AG10803 (cell line): Measurements from ENCODE around the gene RAB7A.
"Not testable (repeated sequence)": the region's sequence is repeated elsewhere in the genome, so short reads cannot be mapped to it uniquely, and the experiment has no call there.

Experiments used
- DNase-seq: peaks from one replicate; pipeline ENCODE4 v3.0.0; 2010; ENCODE audit warnings: low read depth
- H3K4me3 ChIP-seq: 2 replicates; pipeline ENCODE4 v1.5.1; 2011; ENCODE audit warnings: mild to moderate bottlenecking, low read length, control low read depth
- TF ChIP-seq, protein P1 (sequence below): conservative IDR thresholded peaks from 2 replicates; pipeline ENCODE4 v1.5.1; 2011; ENCODE audit warnings: mild to moderate bottlenecking, low read length, control low read depth, inconsistent platforms

The RAB7A gene

DNA sequence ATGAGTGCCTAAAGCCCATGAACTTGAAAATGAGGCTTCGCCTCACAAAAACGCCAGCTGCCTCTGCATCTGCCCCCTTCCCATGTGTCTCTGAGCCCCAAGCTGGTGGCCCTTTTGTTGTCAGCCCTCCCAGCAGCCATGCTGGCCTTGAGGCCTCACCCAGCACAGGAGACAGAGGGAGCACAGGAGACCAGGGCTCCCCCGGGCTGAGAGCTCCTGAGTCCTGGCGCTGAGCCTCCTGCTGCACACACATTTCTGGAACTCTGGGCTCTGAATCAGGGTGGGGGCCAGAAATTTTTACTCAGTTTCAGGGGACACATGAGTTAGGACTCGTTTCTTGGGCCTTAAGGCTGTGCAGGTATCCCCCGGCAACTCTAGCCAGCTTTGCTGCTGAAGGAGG is 97.0 kb downstream of the RAB7A start:
- TF ChIP-seq, protein P1, sequence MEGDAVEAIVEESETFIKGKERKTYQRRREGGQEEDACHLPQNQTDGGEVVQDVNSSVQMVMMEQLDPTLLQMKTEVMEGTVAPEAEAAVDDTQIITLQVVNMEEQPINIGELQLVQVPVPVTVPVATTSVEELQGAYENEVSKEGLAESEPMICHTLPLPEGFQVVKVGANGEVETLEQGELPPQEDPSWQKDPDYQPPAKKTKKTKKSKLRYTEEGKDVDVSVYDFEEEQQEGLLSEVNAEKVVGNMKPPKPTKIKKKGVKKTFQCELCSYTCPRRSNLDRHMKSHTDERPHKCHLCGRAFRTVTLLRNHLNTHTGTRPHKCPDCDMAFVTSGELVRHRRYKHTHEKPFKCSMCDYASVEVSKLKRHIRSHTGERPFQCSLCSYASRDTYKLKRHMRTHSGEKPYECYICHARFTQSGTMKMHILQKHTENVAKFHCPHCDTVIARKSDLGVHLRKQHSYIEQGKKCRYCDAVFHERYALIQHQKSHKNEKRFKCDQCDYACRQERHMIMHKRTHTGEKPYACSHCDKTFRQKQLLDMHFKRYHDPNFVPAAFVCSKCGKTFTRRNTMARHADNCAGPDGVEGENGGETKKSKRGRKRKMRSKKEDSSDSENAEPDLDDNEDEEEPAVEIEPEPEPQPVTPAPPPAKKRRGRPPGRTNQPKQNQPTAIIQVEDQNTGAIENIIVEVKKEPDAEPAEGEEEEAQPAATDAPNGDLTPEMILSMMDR = no peak
- DNase-seq = no peak

DNA sequence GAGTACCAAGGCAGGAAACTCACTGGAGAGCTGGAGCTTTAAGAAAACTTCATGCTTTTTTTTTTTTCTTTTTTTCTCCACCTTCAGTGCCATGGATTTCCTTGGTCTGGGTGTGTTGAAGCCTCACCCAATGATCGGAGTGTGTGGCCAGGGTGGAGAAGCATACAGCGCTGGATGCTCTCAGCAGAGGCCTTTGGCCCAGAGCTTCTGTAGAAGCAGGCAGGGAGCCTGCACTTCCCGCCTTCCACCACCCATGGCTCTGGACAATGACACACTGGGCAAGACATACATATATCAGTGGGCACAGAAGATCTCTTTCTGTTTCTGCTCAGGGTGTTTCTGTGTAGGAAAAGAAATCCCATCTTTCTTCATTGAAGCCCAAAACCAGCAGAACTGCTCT is 97.6 kb downstream of the RAB7A start:
- no peak for DNase-seq
- TF ChIP-seq, protein P1 = no peak
- H3K4me3 ChIP-seq = no peak overlapping the region

More for the DNA sequence above, 97.0 kb downstream of the RAB7A start:
- no peak overlapping the region for H3K4me3 ChIP-seq

DNA sequence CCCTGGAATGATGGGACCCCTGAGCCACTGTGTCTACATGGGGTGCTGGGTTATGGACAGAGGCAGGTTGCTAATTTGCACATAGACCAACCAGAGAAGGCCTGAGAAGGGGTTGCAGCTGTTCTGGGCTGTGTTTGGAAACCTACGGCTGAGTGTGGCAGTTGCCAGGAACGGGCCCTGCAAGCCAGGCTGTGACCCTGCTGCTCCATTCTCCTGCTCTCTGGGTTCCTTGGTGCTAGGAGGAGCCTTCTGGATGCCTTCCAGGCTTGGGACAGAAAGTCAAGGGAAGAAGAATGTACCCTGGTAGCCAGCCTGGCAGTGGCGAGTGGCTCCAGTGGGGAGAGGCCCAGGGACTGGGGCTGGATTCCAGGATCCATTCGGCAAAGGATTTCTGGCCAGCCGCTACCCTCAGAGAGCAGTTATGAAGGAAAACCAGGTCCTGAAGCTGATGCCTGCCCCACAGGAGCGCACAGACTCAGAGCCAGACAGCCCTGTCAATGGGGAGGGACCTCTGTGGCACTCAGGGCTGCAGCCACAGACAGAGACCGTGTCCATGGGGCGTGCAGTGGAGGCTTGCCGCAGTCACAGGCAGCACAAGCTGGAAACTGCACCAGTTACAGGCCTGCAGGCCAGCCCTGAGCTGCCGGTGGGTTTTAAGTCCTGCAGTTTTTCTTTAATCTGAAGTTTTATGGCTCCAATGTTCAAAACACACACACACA is 98.3 kb downstream of the RAB7A start:
- DNase-seq = no peak
- H3K4me3 ChIP-seq = no peak overlapping the region
- TF ChIP-seq, protein P1 = no peak

DNA sequence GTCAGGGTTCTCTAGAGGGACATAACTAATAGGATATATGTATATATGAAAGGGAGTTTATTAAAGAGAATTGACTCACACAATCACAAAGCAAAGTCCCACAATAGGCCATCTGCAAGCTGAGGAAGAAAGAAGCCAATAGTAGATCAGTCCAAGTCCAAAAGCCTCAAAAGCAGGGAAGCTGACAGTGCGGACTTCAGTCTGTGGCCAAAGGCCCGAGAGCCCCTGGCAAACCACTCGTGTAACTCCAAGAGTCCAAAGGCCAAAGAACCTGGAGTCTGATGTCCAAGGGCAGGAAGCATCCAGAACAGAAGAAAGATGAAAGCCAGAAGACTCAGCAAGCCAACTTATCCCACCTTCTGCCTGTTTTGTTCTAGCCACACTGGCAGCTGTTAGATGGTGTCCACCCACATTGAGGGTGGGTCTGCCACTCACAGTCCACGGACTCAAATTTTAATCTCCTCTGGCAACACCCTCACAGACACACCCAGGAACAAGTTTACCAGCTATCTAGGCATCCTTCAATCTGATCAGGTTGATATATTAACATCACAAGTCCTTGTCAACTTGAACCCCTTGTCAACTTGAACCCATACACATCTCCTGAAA is 99.2 kb downstream of the RAB7A start:
- DNase-seq = no peak
- TF ChIP-seq, protein P1 = no peak
- H3K4me3 ChIP-seq = no peak overlapping the region

DNA sequence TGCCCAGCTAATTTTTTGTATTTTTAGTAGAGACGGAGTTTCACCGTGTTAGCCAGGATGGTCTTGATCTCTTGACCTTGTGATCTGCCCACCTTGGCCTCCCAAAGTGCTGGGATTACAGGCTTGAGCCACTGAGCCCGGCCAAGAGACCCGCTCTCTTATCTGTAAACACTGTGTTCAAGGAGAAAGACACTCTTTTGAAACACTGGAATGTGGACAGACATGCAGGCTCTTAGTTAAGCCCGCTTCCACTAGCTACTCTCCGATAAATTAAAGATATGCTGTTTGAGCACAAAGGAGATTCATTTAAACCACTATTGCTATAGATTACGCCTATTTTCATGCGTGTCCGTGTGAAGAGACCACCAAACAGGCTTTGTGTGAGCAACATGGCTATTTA is 103.1 kb downstream of the RAB7A start:
- not testable (repeated sequence) for DNase-seq

DNA sequence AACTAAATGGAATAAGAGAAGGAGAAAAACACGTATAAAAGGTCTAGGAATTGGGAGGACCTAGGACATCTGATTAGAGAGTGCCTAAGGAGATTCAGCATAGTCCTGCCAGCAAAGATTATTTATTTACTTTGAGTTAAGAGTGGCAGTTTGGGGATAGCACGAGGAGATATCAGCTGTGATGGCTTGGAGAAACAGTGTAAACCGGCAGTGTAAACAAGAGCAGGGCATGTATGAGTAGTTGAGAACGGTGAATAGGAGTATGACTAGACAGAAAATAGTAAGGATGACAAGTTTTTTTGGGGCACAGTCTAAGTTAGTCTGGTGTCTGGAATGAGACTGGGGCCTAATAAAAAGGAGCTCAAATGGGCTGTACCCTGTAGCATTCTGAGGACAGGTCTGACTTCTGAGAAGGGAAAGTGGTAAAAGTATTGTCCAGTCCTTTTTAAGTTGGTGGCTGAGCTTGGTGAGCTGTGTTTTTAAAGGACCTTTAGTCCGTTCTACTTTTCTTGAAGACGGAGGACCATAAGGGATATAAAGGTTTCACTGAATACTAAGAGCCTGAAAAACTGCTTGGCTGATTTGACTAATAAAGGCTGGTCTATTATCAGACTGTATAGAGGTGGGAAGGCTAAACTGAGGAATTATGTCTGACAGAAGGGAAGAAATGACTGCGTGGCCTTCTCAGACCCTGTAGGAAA is 104.1 kb downstream of the RAB7A start:
- not testable (repeated sequence) for DNase-seq

More for the DNA sequence above, 103.1 kb downstream of the RAB7A start:
- H3K4me3 ChIP-seq = not testable (repeated sequence)

DNA sequence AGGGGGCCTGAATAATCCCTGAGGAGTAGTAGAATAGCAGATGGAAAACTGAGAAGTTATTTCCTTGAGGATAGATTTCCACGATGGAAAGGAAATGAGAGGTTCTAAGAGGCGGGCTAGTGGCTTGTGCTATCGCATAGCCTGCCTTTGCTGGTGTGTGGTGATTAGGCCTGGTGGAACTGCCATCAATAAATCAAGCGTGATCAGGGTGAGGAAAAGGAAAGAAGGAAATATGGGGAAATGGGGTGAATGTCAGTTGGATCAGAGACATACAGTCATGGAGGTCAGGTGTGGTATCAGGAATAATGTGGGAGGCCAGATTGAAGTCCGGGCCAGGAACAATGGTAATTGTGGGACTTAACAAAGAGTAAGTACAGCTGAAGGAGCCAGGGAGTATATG is 104.8 kb downstream of the RAB7A start:
- not testable (repeated sequence) for DNase-seq, H3K4me3 ChIP-seq

More for the DNA sequence above, 104.1 kb downstream of the RAB7A start:
- H3K4me3 ChIP-seq = not testable (repeated sequence)

DNA sequence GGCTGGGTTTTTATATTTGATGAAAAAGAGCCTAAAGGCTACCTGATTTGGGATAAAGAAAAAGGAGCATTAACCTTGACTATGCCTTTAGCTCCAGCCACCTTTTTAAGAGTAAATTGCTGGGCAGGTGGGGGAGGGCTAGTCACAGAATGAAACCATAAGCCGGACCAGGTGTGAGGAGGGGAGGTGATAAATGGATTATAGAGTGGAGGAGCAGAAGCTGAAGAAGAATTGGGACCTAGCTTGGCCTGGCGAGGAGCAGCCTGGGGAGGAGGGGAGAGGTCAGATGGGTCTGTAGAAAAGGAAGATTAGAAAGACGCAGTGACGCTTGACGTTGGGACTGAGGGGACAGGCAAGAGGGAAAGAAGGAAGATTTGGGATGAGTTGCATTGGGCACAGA is 107.0 kb downstream of the RAB7A start:
- DNase-seq = not testable (repeated sequence)

DNA sequence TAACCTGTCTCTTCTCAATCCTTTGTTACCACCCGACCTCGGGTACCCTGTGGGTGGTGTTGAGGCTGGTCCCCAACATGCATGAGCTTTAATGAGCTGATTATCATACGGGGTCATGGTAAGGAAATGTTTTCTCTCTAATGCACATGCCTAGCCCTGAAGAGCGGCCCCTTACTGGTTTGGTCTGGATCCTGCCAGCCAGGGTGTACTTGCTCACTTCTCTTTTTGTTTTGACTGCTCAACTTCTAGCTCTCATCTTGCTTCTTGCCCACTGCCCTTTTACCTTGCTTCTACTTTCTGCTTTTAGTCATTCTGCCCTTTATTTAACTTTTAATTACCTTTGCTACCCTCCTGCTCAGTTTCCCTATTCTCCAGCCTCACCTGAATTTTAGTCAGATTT is 109.1 kb downstream of the RAB7A start:
- H3K4me3 ChIP-seq = no peak overlapping the region
- no peak for DNase-seq
- TF ChIP-seq, protein P1 = no peak

More for the DNA sequence above, 107.0 kb downstream of the RAB7A start:
- H3K4me3 ChIP-seq = not testable (repeated sequence)
